NCI-H69 (cell line): ENCODE data around the gene FAF2.
"Not testable (repeated sequence)": the region's sequence is repeated elsewhere in the genome, so short reads cannot be mapped to it uniquely, and the experiment has no call there.

Experiments
- DNase-seq: peaks from one replicate; lab custom pipeline; 2025; lab: John Stamatoyannopoulos, UW

FAF2 gene

GRCh38 chr5:176416965-176417364, 31.2 kb upstream of the FAF2 start:
- DNase-seq: no peak

- DNase-seq: no peak
These were observed 29.9 kb upstream of the FAF2 start for GRCh38 chr5:176418251-176418650.

GRCh38 chr5:176420086-176420485, 28.1 kb upstream of the FAF2 start:
- DNase-seq: no peak

- no peak for DNase-seq
These were observed 27.1 kb upstream of the FAF2 start for GRCh38 chr5:176420972-176421544.

GRCh38 chr5:176424181-176424580, 24.0 kb upstream of the FAF2 start:
- DNase-seq: no peak

- no peak for DNase-seq
These were observed 23.0 kb upstream of the FAF2 start for GRCh38 chr5:176425138-176425537.

- DNase-seq: no peak
These were observed 22.4 kb upstream of the FAF2 start for GRCh38 chr5:176425791-176426190.

GRCh38 chr5:176426876-176427275, 21.3 kb upstream of the FAF2 start:
- DNase-seq: no peak

- no peak for DNase-seq
These were observed 20.2 kb upstream of the FAF2 start for GRCh38 chr5:176427971-176428370.

- no peak for DNase-seq
These were observed 18.2 kb upstream of the FAF2 start for GRCh38 chr5:176429972-176430371.

GRCh38 chr5:176432707-176433106, 15.5 kb upstream of the FAF2 start:
- no peak for DNase-seq

GRCh38 chr5:176436656-176437055, 11.5 kb upstream of the FAF2 start:
- no peak for DNase-seq

GRCh38 chr5:176438959-176439757, 9.0 kb upstream of the FAF2 start:
- peak; percentile 15 for DNase-seq

GRCh38 chr5:176440927-176441706, 7.1 kb upstream of the FAF2 start:
- peak; percentile 22 for DNase-seq

GRCh38 chr5:176441921-176442323, 6.3 kb upstream of the FAF2 start:
- peak; percentile 22 for DNase-seq

GRCh38 chr5:176442911-176443310, 5.3 kb upstream of the FAF2 start:
- DNase-seq: not testable (repeated sequence)

- DNase-seq: no peak
These were observed 3.4 kb upstream of the FAF2 start for GRCh38 chr5:176444742-176445141.

GRCh38 chr5:176446028-176446665, 2.0 kb upstream of the FAF2 start:
- no peak for DNase-seq

GRCh38 chr5:176446884-176447590, 1.1 kb upstream of the FAF2 start:
- DNase-seq: peak; percentile 60

GRCh38 chr5:176447591-176447977, 601 bp upstream of the FAF2 start:
- DNase-seq: peak; percentile 83

- DNase-seq: no peak
These were observed 1.9 kb downstream of the FAF2 start for GRCh38 chr5:176450077-176450476.
